ENCODE data around the gene TEX55.

- no peak for TF ChIP-seq POLR2A (IDR thresholded peaks at IDR 0.05; ENCODE audit: low read depth, low read length)
- TF ChIP-seq CTCF (conservative IDR thresholded peaks at IDR 0.05; ENCODE audit: low read depth, low read length): no peak
- TF ChIP-seq SMC3 (IDR thresholded peaks at IDR 0.05; ENCODE audit: low read depth, low read length): no peak
- TF ChIP-seq, protein P1, sequence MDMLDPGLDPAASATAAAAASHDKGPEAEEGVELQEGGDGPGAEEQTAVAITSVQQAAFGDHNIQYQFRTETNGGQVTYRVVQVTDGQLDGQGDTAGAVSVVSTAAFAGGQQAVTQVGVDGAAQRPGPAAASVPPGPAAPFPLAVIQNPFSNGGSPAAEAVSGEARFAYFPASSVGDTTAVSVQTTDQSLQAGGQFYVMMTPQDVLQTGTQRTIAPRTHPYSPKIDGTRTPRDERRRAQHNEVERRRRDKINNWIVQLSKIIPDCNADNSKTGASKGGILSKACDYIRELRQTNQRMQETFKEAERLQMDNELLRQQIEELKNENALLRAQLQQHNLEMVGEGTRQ (IDR thresholded peaks at IDR 0.05; ENCODE audit: low read depth, low read length): no peak
- no peak for TF ChIP-seq MXI1 (IDR thresholded peaks at IDR 0.05; ENCODE audit: borderline replicate concordance, low read depth, low read length)
- TF ChIP-seq FOS (IDR thresholded peaks at IDR 0.05; ENCODE audit: low read depth, low read length): no peak
- no peak for TF ChIP-seq RAD21 (IDR thresholded peaks at IDR 0.05; ENCODE audit: low read length)
- no peak for TF ChIP-seq RFX5 (IDR thresholded peaks at IDR 0.05; ENCODE audit: low read depth, low read length)
- no peak for TF ChIP-seq MAZ (IDR thresholded peaks at IDR 0.05; ENCODE audit: borderline replicate concordance, low read depth, low read length)
- no peak for TF ChIP-seq CEBPB (IDR thresholded peaks at IDR 0.05; ENCODE audit: low read depth, low read length)
- TF ChIP-seq, protein P2, sequence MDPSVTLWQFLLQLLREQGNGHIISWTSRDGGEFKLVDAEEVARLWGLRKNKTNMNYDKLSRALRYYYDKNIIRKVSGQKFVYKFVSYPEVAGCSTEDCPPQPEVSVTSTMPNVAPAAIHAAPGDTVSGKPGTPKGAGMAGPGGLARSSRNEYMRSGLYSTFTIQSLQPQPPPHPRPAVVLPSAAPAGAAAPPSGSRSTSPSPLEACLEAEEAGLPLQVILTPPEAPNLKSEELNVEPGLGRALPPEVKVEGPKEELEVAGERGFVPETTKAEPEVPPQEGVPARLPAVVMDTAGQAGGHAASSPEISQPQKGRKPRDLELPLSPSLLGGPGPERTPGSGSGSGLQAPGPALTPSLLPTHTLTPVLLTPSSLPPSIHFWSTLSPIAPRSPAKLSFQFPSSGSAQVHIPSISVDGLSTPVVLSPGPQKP (IDR thresholded peaks at IDR 0.05; ENCODE audit: borderline replicate concordance, low read depth, low read length): no peak
- no peak for TF ChIP-seq RCOR1 (IDR thresholded peaks at IDR 0.05; ENCODE audit: insufficient replicate concordance, low read length)
- no peak for TF ChIP-seq NFE2L2 (IDR thresholded peaks at IDR 0.05; ENCODE audit: low read depth, low read length)
These were observed 41.9 kb upstream of the TEX55 start for GRCh38 chr3:119104031-119104430.

Measured in IMR-90 (cell line).